HEK293T (cell line): Measurements from ENCODE around the gene OPCML.

ENCODE experiments used
- FOXA1 ChIP-seq: fragments of 450-650 bp; IDR thresholded peaks from 2 replicates; pipeline ENCODE4 v1.6.1; 2016; ENCODE audit warnings: mild to moderate bottlenecking
- HDGF ChIP-seq: fragments of 450-650 bp; IDR thresholded peaks from 2 replicates; pipeline ENCODE4 v1.6.1; 2017; ENCODE audit warnings: antibody characterized with exemption, borderline replicate concordance
- PKNOX1 ChIP-seq: fragments of 450-650 bp; IDR thresholded peaks from 2 replicates; pipeline ENCODE4 v1.6.1; 2016
- SP1 ChIP-seq: fragments of 450-650 bp; IDR thresholded peaks from 2 replicates; pipeline ENCODE4 v1.6.1; 2017
- SUZ12 ChIP-seq: fragments of 450-650 bp; IDR thresholded peaks from 2 replicates; pipeline ENCODE4 v1.6.1; 2016; ENCODE audit warnings: mild to moderate bottlenecking
- ZNF384 ChIP-seq: fragments of 450-650 bp; IDR thresholded peaks from 2 replicates; pipeline ENCODE4 v1.6.1; 2016

- TF ChIP-seq SUZ12 (no peak), PKNOX1 (no peak), ZNF384 (no peak), FOXA1 (no peak), SP1 (no peak), HDGF (no peak)
These were observed 885.4 kb downstream of the OPCML start for GRCh38 chr11:132646890-132647289.
